HepG2 (cell line): Measurements from ENCODE around the gene SDR42E2. TPM values are rescaled to one million over a fixed set of nuclear protein-coding genes. Genes with fewer than 3 reads are reported as not detected.
A peak's percentile ranks its signal among the peaks of the same experiment; 100 is the strongest.

ENCODE experiments used
- ATAC-seq: fragments of 200-7000 bp; cut with Tn5 transposase; 3 replicates; pipeline ENCODE4 v1.9.1; 2020; ENCODE audit warnings: mild to moderate bottlenecking, moderate library complexity
- BruUV-seq: library from RNA; stranded (reverse); fragments of 400-500 nt; replicated peaks from 2 replicates; lab custom pipeline; 2021; lab: Mats Ljungman, UMichigan
- CTCF ChIA-PET: fragments of 300-600 bp; formaldehyde crosslinking; extraction: SDS; loops from one replicate; lab custom pipeline; 2021; ENCODE audit warnings: low total read pairs, inconsistent platforms, low intra/inter-chr PET ratio; lab: Yijun Ruan, JAX
- POLR2A ChIA-PET: fragments of 350-600 bp; sonication (Branson Sonifier 250); formaldehyde crosslinking; loops from one replicate; lab custom pipeline; 2020; ENCODE audit warnings: antibody characterized with exemption, inconsistent platforms; lab: Yijun Ruan, JAX
- DNase-seq: peaks from one replicate; pipeline ENCODE4 v3.0.0-alpha.2; 2015; ENCODE audit warnings: low spot score
- FAIRE-seq: peaks from 3 replicates; lab custom pipeline; 2011; peaks lifted over from hg19 to GRCh38; lab: Jason Lieb, UNC
- H2AFZ ChIP-seq: one replicate; pipeline ENCODE4 v1.6.1; 2011; ENCODE audit warnings: low read length, inconsistent platforms
- H3K27ac ChIP-seq: fragments of 300-600 bp; 3 replicates; pipeline ENCODE4 v1.8.0; 2011; ENCODE audit warnings: mixed run types, mild to moderate bottlenecking, mixed read lengths, low read length, inconsistent platforms; ENCODE audit not compliant: insufficient read depth; ENCODE audit errors: extremely low read length
- H3K27me3 ChIP-seq, 2 experiments: fragments of 200-600 bp in 1 of 2; 2 replicates in 1 of 2; 3 replicates in 1 of 2; pipeline versions ENCODE4 v1.6.0 to v1.8.0; 2011; ENCODE audit warnings: low read length in 2 of 2, mild to moderate bottlenecking in 2 of 2, moderate library complexity in 2 of 2, inconsistent platforms in 1 of 2; ENCODE audit not compliant: insufficient read depth in 2 of 2, control insufficient read depth in 1 of 2
- H3K36me3 ChIP-seq, 2 experiments: fragments of 200-600 bp in 1 of 2; replicated peaks in 1 of 2; 2 replicates in 1 of 2; 3 replicates in 1 of 2; pipeline versions ENCODE4 v1.5.1 to v1.8.0; 2011; ENCODE audit warnings: low read length in 2 of 2, inconsistent platforms in 1 of 2; ENCODE audit not compliant: insufficient read depth in 2 of 2, control insufficient read depth in 1 of 2
- H3K4me1 ChIP-seq: 2 replicates; pipeline ENCODE4 v1.5.1; 2012; ENCODE audit warnings: low read length, inconsistent platforms; ENCODE audit not compliant: insufficient read depth
- H3K4me2 ChIP-seq: 2 replicates; pipeline ENCODE4 v1.6.0; 2011; ENCODE audit warnings: low read depth, low read length, inconsistent platforms
- H3K4me3 ChIP-seq, 3 experiments: fragments of 200-600 bp in 1 of 3; sonication (generic), shearing (Covaris generic) in 1 of 3; replicated peaks in 1 of 3; 2 replicates each; pipeline ENCODE4 v1.5.1; 2011 to 2016; ENCODE audit warnings: low read length in 3 of 3, inconsistent platforms in 2 of 3, low read depth in 2 of 3, mild to moderate bottlenecking in 2 of 3, control low read depth in 1 of 3, mixed read lengths in 1 of 3; ENCODE audit not compliant: insufficient read depth in 1 of 3
- H3K79me2 ChIP-seq: one replicate; pipeline ENCODE4 v1.6.1; 2011; ENCODE audit warnings: low read length, inconsistent platforms; ENCODE audit not compliant: insufficient read depth
- H3K9ac ChIP-seq: 2 replicates; pipeline ENCODE4 v1.6.0; 2011; ENCODE audit warnings: mild to moderate bottlenecking, low read depth, low read length, inconsistent platforms; ENCODE audit not compliant: insufficient read depth
- H3K9me3 ChIP-seq: 2 replicates; pipeline ENCODE4 v1.5.1; 2012; ENCODE audit warnings: mild to moderate bottlenecking, low read length
- H4K20me1 ChIP-seq: 2 replicates; pipeline ENCODE4 v1.6.0; 2011; ENCODE audit warnings: inconsistent platforms, mild to moderate bottlenecking, low read length, moderate library complexity; ENCODE audit not compliant: insufficient read depth
- HIC2 ChIP-seq: sonication (generic); formaldehyde crosslinking; IDR thresholded peaks from 2 replicates; pipeline ENCODE4 v1.9.0; 2022; ENCODE audit warnings: low read depth, missing genetic modification reagents
- SNAPC5 ChIP-seq: sonication (generic); formaldehyde crosslinking; IDR thresholded peaks from 2 replicates; pipeline ENCODE4 v1.8.1; 2023; ENCODE audit warnings: mild to moderate bottlenecking, missing genetic modification reagents, borderline replicate concordance
- SOX6 ChIP-seq, 2 experiments: fragments of 450-650 bp in 1 of 2; sonication (generic) in 1 of 2; formaldehyde crosslinking in 1 of 2; IDR thresholded peaks; 2 replicates each; pipeline versions ENCODE4 v1.4.0 to v1.6.1; 2017 to 2020; ENCODE audit warnings: antibody characterized with exemption in 1 of 2, mild to moderate bottlenecking in 1 of 2, missing genetic modification reagents in 1 of 2
- ZNF597 ChIP-seq: sonication (generic); formaldehyde crosslinking; IDR thresholded peaks from 2 replicates; pipeline ENCODE4 v1.5.0; 2020; ENCODE audit warnings: missing genetic modification reagents
- WGBS: methylation state at CpG from one replicate; pipeline ENCODE4 v1.1.6; 2017; ENCODE audit warnings: low lambda C conversion rate; 5-methylcytosine and 5-hydroxymethylcytosine counted together
- in situ Hi-C: cut with HindIII; loops from 2 replicates; pipeline ENCODE4 v1.10.0; 2017; ENCODE audit warnings: low pct_unique_long_range_greater_than_20kb; ENCODE audit not compliant: extremely low pct_ligation_motif_present
- intact Hi-C: fragments of 100-400 bp; cut with micrococcal nuclease; formaldehyde crosslinking; loops from one replicate; pipeline ENCODE4 v1.10.0; 2022; ENCODE audit not compliant: unreplicated experiment
- polyA plus RNA-seq, 8 experiments: library from polyadenylated mRNA; depleted of rRNA in 3 of 8; stranded (reverse) in 7 of 8; unstranded in 1 of 8; fragments of >200 nt; fragmentation: Illumina TruSeq in 4 of 8; extraction: Trizol in 4 of 8; gene quantifications; 2 replicates each; pipeline versions ENCODE4 v1.2.1 to v1.2.3, GENCODE V29; 2011 to 2016; ENCODE audit warnings: low read depth in 4 of 8, missing spikeins in 1 of 8, mixed read lengths in 1 of 8; ENCODE audit not compliant: insufficient read depth in 1 of 8
- total RNA-seq, 5 experiments: library from RNA; depleted of rRNA; stranded (reverse); fragments of >200 nt; fragmentation: Illumina TruSeq; extraction: Trizol; gene quantifications; 2 replicates each; pipeline ENCODE4 v1.2.3, GENCODE V29; 2016; ENCODE audit warnings: low read depth in 1 of 5
- TF ChIP-seq, protein P1 (sequence below): sonication (generic); formaldehyde crosslinking; IDR thresholded peaks from 2 replicates; pipeline ENCODE4 v1.5.0; 2020; ENCODE audit warnings: missing genetic modification reagents, mild to moderate bottlenecking, borderline replicate concordance
- TF ChIP-seq, protein P2 (sequence below): sonication (generic); formaldehyde crosslinking; IDR thresholded peaks from 2 replicates; pipeline ENCODE4 v1.4.0; 2020; ENCODE audit warnings: missing genetic modification reagents, low read depth, mild to moderate bottlenecking, borderline replicate concordance
- TF ChIP-seq, protein P3 (sequence below): sonication (generic); formaldehyde crosslinking; IDR thresholded peaks from 2 replicates; pipeline ENCODE4 v1.5.0; 2020; ENCODE audit warnings: missing genetic modification reagents, mild to moderate bottlenecking, borderline replicate concordance

SDR42E2 gene
- total and polyA plus RNA-seq, 2 of the 13 experiments (the other 11 are each of a cell fraction or from before 2014, with no cell fraction given) = 0.05 to 0.11 TPM

DNA sequence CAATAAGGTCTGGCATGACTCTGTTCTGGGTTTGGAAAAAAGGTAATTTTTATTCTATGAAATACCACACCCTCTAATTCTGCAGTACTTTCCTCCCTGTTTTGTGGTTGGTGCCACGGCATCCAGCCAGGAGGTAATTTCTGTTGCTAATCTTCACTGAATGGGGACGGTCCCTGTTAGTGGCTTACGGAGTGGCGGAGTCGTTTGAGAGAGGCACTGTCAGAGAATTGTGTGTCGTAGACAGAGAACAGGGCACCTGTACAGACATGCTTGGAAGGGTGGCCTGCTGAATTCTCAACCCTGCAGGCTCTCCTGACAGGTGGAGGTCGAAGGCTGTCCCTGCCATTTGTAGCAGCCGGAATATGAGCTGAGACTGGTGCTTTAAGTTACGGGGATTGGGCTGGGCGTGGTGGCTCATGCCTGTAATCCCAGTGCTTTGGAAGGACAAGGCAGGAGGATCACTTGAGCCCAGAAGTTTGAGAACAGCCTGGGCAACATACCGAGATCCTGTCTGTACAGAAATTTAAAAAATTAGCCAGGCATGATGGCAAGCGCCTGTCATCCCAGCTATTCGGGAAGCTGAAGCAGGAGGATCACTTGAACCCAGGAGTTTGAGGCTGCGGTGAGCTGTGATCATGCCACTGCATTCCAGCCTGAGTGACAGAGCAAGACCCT, 77.0 kb downstream of the SDR42E2 start:
- no peak for FAIRE-seq

DNA sequence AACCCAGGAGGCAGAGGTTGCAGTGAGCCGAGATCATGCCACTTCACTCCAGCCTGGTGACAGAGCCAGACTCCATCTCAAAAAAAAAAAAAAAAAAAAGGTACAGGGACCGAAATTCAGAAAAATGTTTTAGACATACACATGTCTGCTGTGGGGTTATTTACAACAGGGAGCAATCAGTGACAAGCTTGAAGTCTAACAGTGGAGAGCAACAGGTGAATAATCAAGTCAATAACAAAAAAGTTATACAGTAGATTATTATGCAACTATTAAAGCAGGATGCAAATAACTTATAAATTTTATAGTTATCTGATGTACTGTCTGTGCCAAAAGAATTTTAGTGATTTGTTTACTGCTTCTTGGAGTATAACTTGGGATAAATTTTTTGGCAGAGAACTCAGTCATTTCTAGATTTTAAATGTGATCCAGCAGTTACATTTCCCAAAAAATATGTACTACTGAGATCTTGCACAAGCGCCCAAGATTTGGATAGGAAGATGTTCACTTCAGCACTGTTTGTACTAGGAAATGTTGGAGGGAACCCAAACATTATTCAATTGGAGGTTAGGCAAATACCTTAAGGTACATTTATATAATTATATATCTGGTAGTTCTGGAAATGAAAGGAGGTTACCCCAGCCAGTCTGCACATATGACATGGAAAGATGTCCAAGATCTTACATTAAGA, 77.9 kb downstream of the SDR42E2 start:
- no TSS peak for BruUV-seq
- CTCF ChIA-PET = no interaction called here
- in situ Hi-C loops = no loop called here
- TF ChIP-seq, protein P1, sequence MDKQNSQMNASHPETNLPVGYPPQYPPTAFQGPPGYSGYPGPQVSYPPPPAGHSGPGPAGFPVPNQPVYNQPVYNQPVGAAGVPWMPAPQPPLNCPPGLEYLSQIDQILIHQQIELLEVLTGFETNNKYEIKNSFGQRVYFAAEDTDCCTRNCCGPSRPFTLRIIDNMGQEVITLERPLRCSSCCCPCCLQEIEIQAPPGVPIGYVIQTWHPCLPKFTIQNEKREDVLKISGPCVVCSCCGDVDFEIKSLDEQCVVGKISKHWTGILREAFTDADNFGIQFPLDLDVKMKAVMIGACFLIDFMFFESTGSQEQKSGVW (CRISPR knock-in tag) = no peak
- TF ChIP-seq SOX6 (IDR thresholded peaks at IDR 0.05) (no peak), SOX6 (CRISPR knock-in tag; IDR thresholded peaks at IDR 0.05) (no peak), HIC2 (CRISPR knock-in tag) (no peak), ZNF597 (CRISPR knock-in tag) (no peak)
- TF ChIP-seq, protein P2, sequence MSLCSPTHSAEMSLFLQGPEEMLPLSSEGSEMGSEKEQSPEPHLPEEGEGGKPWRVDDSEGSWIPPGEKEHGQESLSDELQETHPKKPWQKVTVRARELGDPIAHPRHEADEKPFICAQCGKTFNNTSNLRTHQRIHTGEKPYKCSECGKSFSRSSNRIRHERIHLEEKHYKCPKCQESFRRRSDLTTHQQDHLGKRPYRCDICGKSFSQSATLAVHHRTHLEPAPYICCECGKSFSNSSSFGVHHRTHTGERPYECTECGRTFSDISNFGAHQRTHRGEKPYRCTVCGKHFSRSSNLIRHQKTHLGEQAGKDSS (CRISPR knock-in tag) = no peak

More for the DNA sequence above, 77.0 kb downstream of the SDR42E2 start:
- Histone ChIP-seq H3K4me2 (no peak overlapping the region), H3K27ac (no peak overlapping the region), H3K4me1 (no peaks in the 10 kb centered on the region), H3K79me2 (peaks cover 2% of the 10 kb centered on the region), H4K20me1 (no peaks in the 10 kb centered on the region), H3K4me3 (no peak overlapping the region), H3K9ac (no peak overlapping the region), H3K27me3 (no peaks in the 10 kb centered on the region), H2AFZ (no peak overlapping the region), H3K36me3 (peaks cover 11 to 22% of the 10 kb centered on the region in 2 experiments), H3K9me3 (no peaks in the 10 kb centered on the region)
- POLR2A ChIA-PET = no interaction called here
- intact Hi-C loops = loop anchor here (10.0 kb wide), 1 partner anchor 46 kb away; no protein-coding TSS in a partner anchor
- 91% methylated on average over 14 of the region's 14 CpGs for WGBS
- no peak for TF ChIP-seq SNAPC5 (CRISPR knock-in tag)
- TF ChIP-seq, protein P3, sequence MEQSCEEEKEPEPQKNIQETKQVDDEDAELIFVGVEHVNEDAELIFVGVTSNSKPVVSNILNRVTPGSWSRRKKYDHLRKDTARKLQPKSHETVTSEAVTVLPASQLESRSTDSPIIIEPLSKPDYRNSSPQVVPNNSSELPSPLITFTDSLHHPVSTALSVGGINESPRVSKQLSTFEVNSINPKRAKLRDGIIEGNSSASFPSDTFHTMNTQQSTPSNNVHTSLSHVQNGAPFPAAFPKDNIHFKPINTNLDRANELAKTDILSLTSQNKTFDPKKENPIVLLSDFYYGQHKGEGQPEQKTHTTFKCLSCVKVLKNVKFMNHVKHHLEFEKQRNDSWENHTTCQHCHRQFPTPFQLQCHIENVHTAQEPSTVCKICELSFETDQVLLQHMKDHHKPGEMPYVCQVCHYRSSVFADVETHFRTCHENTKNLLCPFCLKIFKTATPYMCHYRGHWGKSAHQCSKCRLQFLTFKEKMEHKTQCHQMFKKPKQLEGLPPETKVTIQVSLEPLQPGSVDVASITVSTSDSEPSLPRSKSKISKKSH (CRISPR knock-in tag) = 0 out of 2 replicates have a peak, but pooled peaks have one; percentile 39
- ATAC-seq (no peak), DNase-seq (no peak)
- in situ Hi-C loops = no loop called here
- CTCF ChIA-PET = no interaction called here
- no TSS peak for BruUV-seq

More for the DNA sequence above, 77.9 kb downstream of the SDR42E2 start:
- no peaks in the 10 kb centered on the region for H3K27me3 ChIP-seq
- no peaks in the 10 kb centered on the region for H3K4me1 ChIP-seq
- intact Hi-C loops = no loop called here
- peaks cover 17 to 30% of the 10 kb centered on the region in 2 experiments for H3K36me3 ChIP-seq
- H2AFZ ChIP-seq = no peak overlapping the region
- peaks cover 2% of the 10 kb centered on the region for H3K79me2 ChIP-seq
- DNase-seq (no peak), ATAC-seq (no peak), FAIRE-seq (no peak)
- H3K9me3 ChIP-seq = no peaks in the 10 kb centered on the region
- POLR2A ChIA-PET = no interaction called here
- no peak overlapping the region for H3K4me3 ChIP-seq
- 96% methylated on average over 3 of the region's 3 CpGs for WGBS
- H3K9ac ChIP-seq = no peak overlapping the region
- H3K27ac ChIP-seq = no peak overlapping the region
- no peaks in the 10 kb centered on the region for H4K20me1 ChIP-seq
- no peak overlapping the region for H3K4me2 ChIP-seq
